Measurements from ENCODE around the gene ZFAND3. TPM values are rescaled to one million over a fixed set of nuclear protein-coding genes. Genes with fewer than 3 reads are reported as not detected.

Gene ZFAND3
- total and polyA plus RNA-seq, 2 donors (not counting 1 experiment from before 2014, with no cell fraction given), result 21.5 to 40.8 TPM

- Histone ChIP-seq H3K4me2 (ENCODE audit: extremely low read depth, insufficient read depth, low read length) (no peak overlapping the region), H3K4me3 (replicated peaks in 1 of 4; ENCODE audit: control extremely low read depth in 1 of 4, insufficient read depth in 1 of 4, low read depth in 3 of 4, low read length in 4 of 4) (no peak overlapping the region), H3K9ac (ENCODE audit: insufficient read depth, low read length) (no peak overlapping the region), H3K27ac (ENCODE audit: insufficient read depth, low read length) (no peak overlapping the region), H3K9me3 (ENCODE audit: control insufficient read depth, insufficient read depth, low read depth, low read length) (no peaks in the 10 kb centered on the region), H2AFZ (ENCODE audit: low read length) (no peak overlapping the region), H3K4me1 (ENCODE audit: control insufficient read depth, extremely low read depth, insufficient read depth, low read length) (peaks cover 18% of the 10 kb centered on the region), H3K79me2 (ENCODE audit: control insufficient read depth, insufficient read depth, low read length) (no peaks in the 10 kb centered on the region), H3K27me3 (ENCODE audit: control insufficient read depth, insufficient read depth, low read length) (no peaks in the 10 kb centered on the region), H3K36me3 (ENCODE audit: control insufficient read depth, insufficient read depth, low read length) (no peaks in the 10 kb centered on the region), H4K20me1 (ENCODE audit: control insufficient read depth, extremely low read depth, insufficient read depth, low read length) (peaks cover 2% of the 10 kb centered on the region)
- TF ChIP-seq CTCF (conservative IDR thresholded peaks at IDR 0.05 in 1 of 2, IDR thresholded peaks at IDR 0.05 in 1 of 2; ENCODE audit: low read depth in 1 of 2, low read length in 2 of 2), result no peak
- TF ChIP-seq EZH2 (IDR thresholded peaks at IDR 0.05; ENCODE audit: low read length, missing control alignments), result no peak
- DNase-seq (ENCODE audit: low read depth in 2 of 2), result no peak
Measured at GRCh38 chr6:38146021-38146733, 326.6 kb downstream of the ZFAND3 start.

- no peak for DNase-seq (ENCODE audit: low read depth in 2 of 2)
- H3K79me2 ChIP-seq (ENCODE audit: control insufficient read depth, insufficient read depth, low read length), result no peaks in the 10 kb centered on the region
- H3K9me3 ChIP-seq (ENCODE audit: control insufficient read depth, insufficient read depth, low read depth, low read length), result no peaks in the 10 kb centered on the region
- no peak overlapping the region for H3K9ac ChIP-seq (ENCODE audit: insufficient read depth, low read length)
- TF ChIP-seq CTCF (conservative IDR thresholded peaks at IDR 0.05 in 1 of 2, IDR thresholded peaks at IDR 0.05 in 1 of 2; ENCODE audit: low read depth in 1 of 2, low read length in 2 of 2) (no peak), EZH2 (IDR thresholded peaks at IDR 0.05; ENCODE audit: low read length, missing control alignments) (no peak)
- H3K27me3 ChIP-seq (ENCODE audit: control insufficient read depth, insufficient read depth, low read length), result no peaks in the 10 kb centered on the region
- H4K20me1 ChIP-seq (ENCODE audit: control insufficient read depth, extremely low read depth, insufficient read depth, low read length), result peaks cover 2% of the 10 kb centered on the region
- H3K36me3 ChIP-seq (ENCODE audit: control insufficient read depth, insufficient read depth, low read length), result no peaks in the 10 kb centered on the region
- peaks cover 18% of the 10 kb centered on the region for H3K4me1 ChIP-seq (ENCODE audit: control insufficient read depth, extremely low read depth, insufficient read depth, low read length)
- no peak overlapping the region for H3K27ac ChIP-seq (ENCODE audit: insufficient read depth, low read length)
- H3K4me3 ChIP-seq (replicated peaks in 1 of 4; ENCODE audit: control extremely low read depth in 1 of 4, insufficient read depth in 1 of 4, low read depth in 3 of 4, low read length in 4 of 4), result no peak overlapping the region
- no peak overlapping the region for H3K4me2 ChIP-seq (ENCODE audit: extremely low read depth, insufficient read depth, low read length)
- H2AFZ ChIP-seq (ENCODE audit: low read length), result no peak overlapping the region
Measured at GRCh38 chr6:38146734-38147027, 327.2 kb downstream of the ZFAND3 start.

- Histone ChIP-seq H3K36me3 (ENCODE audit: control insufficient read depth, insufficient read depth, low read length) (no peaks in the 10 kb centered on the region), H4K20me1 (ENCODE audit: control insufficient read depth, extremely low read depth, insufficient read depth, low read length) (no peaks in the 10 kb centered on the region), H3K79me2 (ENCODE audit: control insufficient read depth, insufficient read depth, low read length) (no peaks in the 10 kb centered on the region), H3K27ac (ENCODE audit: insufficient read depth, low read length) (no peak overlapping the region), H3K9ac (ENCODE audit: insufficient read depth, low read length) (no peak overlapping the region), H3K4me2 (ENCODE audit: extremely low read depth, insufficient read depth, low read length) (no peak overlapping the region), H3K27me3 (ENCODE audit: control insufficient read depth, insufficient read depth, low read length) (no peaks in the 10 kb centered on the region), H2AFZ (ENCODE audit: low read length) (no peak overlapping the region), H3K4me1 (ENCODE audit: control insufficient read depth, extremely low read depth, insufficient read depth, low read length) (peaks cover 18% of the 10 kb centered on the region), H3K9me3 (ENCODE audit: control insufficient read depth, insufficient read depth, low read depth, low read length) (no peaks in the 10 kb centered on the region), H3K4me3 (replicated peaks in 1 of 4; ENCODE audit: control extremely low read depth in 1 of 4, insufficient read depth in 1 of 4, low read depth in 3 of 4, low read length in 4 of 4) (no peak overlapping the region)
- TF ChIP-seq CTCF (conservative IDR thresholded peaks at IDR 0.05 in 1 of 2, IDR thresholded peaks at IDR 0.05 in 1 of 2; ENCODE audit: low read depth in 1 of 2, low read length in 2 of 2), result no peak
- TF ChIP-seq EZH2 (IDR thresholded peaks at IDR 0.05; ENCODE audit: low read length, missing control alignments), result no peak
- DNase-seq (ENCODE audit: low read depth in 2 of 2), result no peak
Measured at GRCh38 chr6:38148606-38149005, 329.1 kb downstream of the ZFAND3 start.

Measured in fibroblast of lung (primary cell).